H1 (cell line): ENCODE data around the gene CCK. TPM values are rescaled to one million over a fixed set of nuclear protein-coding genes. Genes with fewer than 3 reads are reported as not detected.

Source experiments
- CTCF ChIA-PET: fragments of 300-600 bp; sonication (Branson Sonifier 250); formaldehyde crosslinking; loops from one replicate; lab custom pipeline; 2021; ENCODE audit not compliant: partially characterized antibody; lab: Charles Lee
- POLR2A ChIA-PET: fragments of 300-600 bp; sonication (Branson Sonifier 250); formaldehyde crosslinking; loops from one replicate; lab custom pipeline; 2021; ENCODE audit warnings: inconsistent platforms; ENCODE audit not compliant: partially characterized antibody; lab: Charles Lee
- DNase-seq, 2 experiments: peaks; one replicate each; pipeline versions ENCODE4 v3.0.0 to v3.0.0-alpha.2; 2010 to 2022; ENCODE audit warnings: low spot score in 2 of 2, low read depth in 1 of 2, mixed read lengths in 1 of 2
- FAIRE-seq: peaks from 2 replicates; lab custom pipeline; 2011; peaks lifted over from hg19 to GRCh38; lab: Jason Lieb, UNC
- H2AFZ ChIP-seq: 2 replicates; pipeline ENCODE4 v1.8.1; 2012; ENCODE audit warnings: low read length, inconsistent platforms
- H2AK5ac ChIP-seq: 2 replicates; pipeline ENCODE4 v1.6.1; 2013; ENCODE audit warnings: low read depth, low read length
- H2BK120ac ChIP-seq: replicated peaks from 2 replicates; pipeline ENCODE3; 2013; ENCODE audit warnings: low read depth, low read length, inconsistent platforms
- H2BK12ac ChIP-seq: 2 replicates; pipeline ENCODE4 v1.6.1; 2013; ENCODE audit warnings: low read depth, low read length
- H2BK15ac ChIP-seq: 2 replicates; pipeline ENCODE4 v1.6.1; 2013; ENCODE audit warnings: low read length
- H2BK20ac ChIP-seq: 2 replicates; pipeline ENCODE4 v1.6.1; 2013; ENCODE audit warnings: low read length
- H2BK5ac ChIP-seq: 2 replicates; pipeline ENCODE4 v1.6.1; 2013; ENCODE audit warnings: low read depth, low read length
- H3K14ac ChIP-seq: 2 replicates; pipeline ENCODE4 v1.6.1; 2013; ENCODE audit warnings: inconsistent platforms; ENCODE audit not compliant: insufficient read length
- H3K18ac ChIP-seq: 2 replicates; pipeline ENCODE4 v1.6.1; 2013; ENCODE audit warnings: low read length; ENCODE audit errors: extremely low read depth
- H3K23ac ChIP-seq: 2 replicates; pipeline ENCODE4 v1.6.1; 2013; ENCODE audit warnings: inconsistent platforms; ENCODE audit not compliant: insufficient read length
- H3K23me2 ChIP-seq: 2 replicates; pipeline ENCODE4 v1.6.1; 2013; ENCODE audit warnings: low read depth, low read length
- H3K27ac ChIP-seq: 2 replicates; pipeline ENCODE4 v1.6.1; 2011; ENCODE audit warnings: low read depth, low read length, inconsistent platforms
- H3K27me3 ChIP-seq, 4 experiments: replicated peaks in 1 of 4; 1 replicate in 1 of 4; 2 replicates in 3 of 4; pipeline versions ENCODE4 v1.6.1 to v1.8.1; 2011 to 2013; ENCODE audit warnings: low read length in 3 of 4, mild to moderate bottlenecking in 3 of 4, inconsistent platforms in 2 of 4, mixed read lengths in 2 of 4, moderate library complexity in 1 of 4; ENCODE audit not compliant: control insufficient read depth in 3 of 4, insufficient read depth in 3 of 4; ENCODE audit errors: extremely low read depth in 1 of 4
- H3K36me3 ChIP-seq, 4 experiments: 2 replicates each; pipeline versions ENCODE4 v1.6.1 to v1.8.1; 2011 to 2013; ENCODE audit warnings: mild to moderate bottlenecking in 4 of 4, low read length in 3 of 4, moderate library complexity in 2 of 4, control low read depth in 1 of 4, inconsistent platforms in 1 of 4; ENCODE audit not compliant: insufficient read depth in 4 of 4, control insufficient read depth in 2 of 4
- H3K4ac ChIP-seq: replicated peaks from 2 replicates; pipeline ENCODE3; 2013; ENCODE audit warnings: low read length, low read depth, mixed read lengths, inconsistent platforms; ENCODE audit not compliant: insufficient read length
- H3K4me1 ChIP-seq, 4 experiments: replicated peaks in 1 of 4; 1 replicate in 1 of 4; 2 replicates in 3 of 4; pipeline versions ENCODE4 v1.6.1 to v1.8.1; 2011 to 2013; ENCODE audit warnings: low read length in 3 of 4, inconsistent platforms in 2 of 4, mixed read lengths in 1 of 4; ENCODE audit not compliant: insufficient read depth in 4 of 4, control insufficient read depth in 3 of 4
- H3K4me2 ChIP-seq, 2 experiments: 2 replicates each; pipeline versions ENCODE4 v1.6.1 to v1.8.1; 2011 to 2013; ENCODE audit warnings: low read depth in 2 of 2, low read length in 2 of 2, control low read depth in 1 of 2, inconsistent platforms in 1 of 2, mild to moderate bottlenecking in 1 of 2; ENCODE audit not compliant: insufficient read depth in 1 of 2
- H3K4me3 ChIP-seq, 4 experiments: fragments of 200-600, 300-600 bp in 1 of 4; sonication (generic), shearing (Covaris generic), sonication (Bioruptor Twin) in 1 of 4; 2 replicates each; pipeline versions ENCODE4 v1.5.1 to v1.8.1; 2011 to 2016; ENCODE audit warnings: low read length in 4 of 4, low read depth in 3 of 4, control low read depth in 2 of 4, inconsistent platforms in 2 of 4, mild to moderate bottlenecking in 2 of 4, mixed read lengths in 1 of 4, moderate library complexity in 1 of 4; ENCODE audit not compliant: insufficient read depth in 2 of 4; ENCODE audit errors: extremely low read depth in 1 of 4
- H3K56ac ChIP-seq: replicated peaks from 2 replicates; pipeline ENCODE3; 2013; ENCODE audit warnings: low read depth, mild to moderate bottlenecking, mixed read lengths, low read length, inconsistent platforms; ENCODE audit not compliant: insufficient read length
- H3K79me1 ChIP-seq: 2 replicates; pipeline ENCODE4 v1.6.1; 2013; ENCODE audit warnings: low read depth, low read length, control low read depth
- H3K79me2 ChIP-seq, 2 experiments: 2 replicates each; pipeline versions ENCODE4 v1.6.1 to v1.8.1; 2012 to 2013; ENCODE audit warnings: low read length in 2 of 2, mild to moderate bottlenecking in 2 of 2, inconsistent platforms in 1 of 2; ENCODE audit not compliant: insufficient read depth in 2 of 2, control insufficient read depth in 1 of 2
- H3K9ac ChIP-seq, 4 experiments: replicated peaks in 1 of 4; 1 replicate in 1 of 4; 2 replicates in 3 of 4; pipeline versions ENCODE4 v1.6.1 to v1.8.1; 2011 to 2013; ENCODE audit warnings: low read depth in 3 of 4, low read length in 3 of 4, control low read depth in 2 of 4, mild to moderate bottlenecking in 2 of 4, moderate library complexity in 2 of 4, inconsistent platforms in 1 of 4; ENCODE audit errors: extremely low read depth in 1 of 4
- H3K9me3 ChIP-seq, 2 experiments: 2 replicates each; pipeline versions ENCODE4 v1.6.1 to v1.8.1; 2012 to 2013; ENCODE audit warnings: mild to moderate bottlenecking in 2 of 2, moderate library complexity in 2 of 2, control low read depth in 1 of 2, inconsistent platforms in 1 of 2, low read depth in 1 of 2, low read length in 1 of 2, mixed read lengths in 1 of 2; ENCODE audit not compliant: insufficient read depth in 2 of 2
- H4K20me1 ChIP-seq, 2 experiments: replicated peaks in 1 of 2; 2 replicates each; pipeline versions ENCODE3 to v1.8.1; 2011 to 2013; ENCODE audit warnings: inconsistent platforms in 2 of 2, low read length in 2 of 2, mild to moderate bottlenecking in 1 of 2; ENCODE audit not compliant: insufficient read depth in 2 of 2, control insufficient read depth in 1 of 2
- H4K5ac ChIP-seq: 2 replicates; pipeline ENCODE4 v1.6.1; 2013; ENCODE audit warnings: low read length, low read depth, mixed read lengths, inconsistent platforms; ENCODE audit not compliant: insufficient read length
- H4K8ac ChIP-seq: 2 replicates; pipeline ENCODE4 v1.8.0; 2013; ENCODE audit warnings: mild to moderate bottlenecking, moderate library complexity, low read length, inconsistent platforms; ENCODE audit not compliant: insufficient read depth; ENCODE audit errors: extremely low read depth
- H4K91ac ChIP-seq: replicated peaks from 2 replicates; pipeline ENCODE3; 2013; ENCODE audit warnings: low read length, mixed read lengths, inconsistent platforms; ENCODE audit not compliant: insufficient read length
- RAD21 ChIP-seq, 2 experiments: IDR thresholded peaks in 1 of 2; conservative IDR thresholded peaks in 1 of 2; 2 replicates each; pipeline ENCODE4 v1.6.1; 2011; ENCODE audit warnings: low read depth in 2 of 2, low read length in 2 of 2, improper control_type of control experiment in 1 of 2, inconsistent platforms in 1 of 2, mild to moderate bottlenecking in 1 of 2, moderate library complexity in 1 of 2
- RFX5 ChIP-seq: IDR thresholded peaks from 2 replicates; pipeline ENCODE4 v1.6.1; 2011; ENCODE audit warnings: low read depth, low read length, improper control_type of control experiment, borderline replicate concordance
- WGBS, 2 experiments: shearing (Covaris generic) in 1 of 2; methylation state at CpG; one replicate each; pipeline versions ENCODE4 v1.1.6 to v1.1.7; 2013 to 2015; ENCODE audit warnings: low lambda C conversion rate in 2 of 2, mixed read lengths in 2 of 2, inconsistent platforms in 1 of 2, low coverage in 1 of 2, missing lambda C conversion rate in 1 of 2; ENCODE audit not compliant: insufficient replicate concordance in 2 of 2, insufficient coverage in 1 of 2, insufficient read length in 1 of 2; ENCODE audit errors: extremely low coverage in 1 of 2, missing lambda C conversion rate in 1 of 2; 5-methylcytosine and 5-hydroxymethylcytosine counted together
- polyA plus RNA-seq, 7 experiments: library from polyadenylated mRNA; depleted of rRNA in 3 of 7; stranded (reverse) in 5 of 7; unstranded in 2 of 7; fragments of >200 nt in 5 of 7; fragments of 200-250 nt in 2 of 7; gene quantifications; 1 replicate in 5 of 7; 2 replicates in 1 of 7; 4 replicates in 1 of 7; pipeline versions ENCODE4 v1.2.1 to v1.2.3, GENCODE V29; 2011 to 2013; ENCODE audit warnings: missing spikeins in 2 of 7, mixed read lengths in 2 of 7
- total RNA-seq: library from RNA; stranded (reverse); fragmentation: NEBNext Ultra II Directional; extraction: Animal tissue kit (Norgen Biotek cat#: 25700); gene quantifications from 2 replicates; pipeline ENCODE4 v1.2.1, GENCODE V29; 2021
- TF ChIP-seq, protein P1 (sequence below), 3 experiments: IDR thresholded peaks; 1 replicate in 2 of 3; 2 replicates in 1 of 3; pipeline versions ENCODE4 v1.5.1 to v1.6.1; 2011; ENCODE audit warnings: low read length in 3 of 3, mild to moderate bottlenecking in 3 of 3, inconsistent platforms in 2 of 3, low read depth in 1 of 3, moderate library complexity in 1 of 3; ENCODE audit not compliant: insufficient read depth in 1 of 3; ENCODE audit errors: control extremely low read depth in 1 of 3

Gene CCK
- total and polyA plus RNA-seq, 2 of the 8 experiments (the other 6 are each of a cell fraction or from before 2014, with no cell fraction given): 0.99 to 2.8 TPM

DNA sequence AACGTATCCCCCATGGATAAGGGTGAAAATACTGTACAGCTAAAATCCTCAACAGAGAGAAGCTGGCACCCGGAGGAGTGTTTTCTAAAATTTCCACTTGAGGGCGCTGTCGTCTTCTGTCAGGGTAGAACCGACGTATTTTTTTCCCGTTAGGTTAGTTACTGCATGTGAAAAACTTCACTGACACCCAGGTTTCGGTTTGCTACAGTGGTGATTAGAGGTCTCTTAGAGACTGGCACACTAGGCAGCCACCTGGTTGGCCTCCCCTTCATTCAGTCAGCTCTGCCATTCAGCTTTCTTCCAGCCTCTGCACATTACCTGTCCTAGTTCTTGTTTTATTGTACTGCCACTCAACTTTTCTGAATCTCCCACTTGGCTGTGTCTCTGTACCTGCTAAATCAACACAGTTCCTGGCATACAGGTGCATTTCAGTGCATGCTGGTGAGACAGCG, 18.4 kb downstream of the CCK start:
- Histone ChIP-seq H3K36me3 (no peaks in the 10 kb centered on the region), H3K79me1 (no peaks in the 10 kb centered on the region), H2AFZ (peak overlapping the region; percentile 45; the same call in 1 of the 2 replicates), H3K4me3 (no peak overlapping the region), H4K8ac (no peak overlapping the region), H2AK5ac (no peak overlapping the region), H2BK12ac (no peak overlapping the region), H3K14ac (no peak overlapping the region), H3K23ac (no peak overlapping the region), H3K4ac (no peak overlapping the region), H3K4me2 (no peak overlapping the region), H4K5ac (no peak overlapping the region), H3K9ac (no peak overlapping the region), H3K4me1 (no peaks in the 10 kb centered on the region), H3K9me3 (no peaks in the 10 kb centered on the region), H3K79me2 (no peaks in the 10 kb centered on the region), H2BK15ac (no peak overlapping the region), H3K56ac (no peak overlapping the region), H2BK120ac (no peak overlapping the region), H2BK20ac (no peak overlapping the region), H3K23me2 (no peaks in the 10 kb centered on the region), H3K18ac (no peak overlapping the region), H3K27ac (no peak overlapping the region), H4K91ac (no peak overlapping the region), H3K27me3 (no peaks in the 10 kb centered on the region), H4K20me1 (no peaks in the 10 kb centered on the region), H2BK5ac (no peak overlapping the region)
- WGBS, 2 experiments: 16% methylated on average over 9 of the region's 9 CpGs; no CpG with 5 or more reads in 1 of the 2 experiments
- DNase-seq (peak in 1 of 2 experiments; percentile 84), FAIRE-seq (peak; percentile 81)
- TF ChIP-seq RAD21 (IDR thresholded peaks at IDR 0.05 in 1 of 2, conservative IDR thresholded peaks at IDR 0.05 in 1 of 2; ENCODE audit: low read depth in 2 of 2, low read length in 2 of 2) (peak; percentile 96 to 98), RFX5 (no peak)
- TF ChIP-seq, protein P1, sequence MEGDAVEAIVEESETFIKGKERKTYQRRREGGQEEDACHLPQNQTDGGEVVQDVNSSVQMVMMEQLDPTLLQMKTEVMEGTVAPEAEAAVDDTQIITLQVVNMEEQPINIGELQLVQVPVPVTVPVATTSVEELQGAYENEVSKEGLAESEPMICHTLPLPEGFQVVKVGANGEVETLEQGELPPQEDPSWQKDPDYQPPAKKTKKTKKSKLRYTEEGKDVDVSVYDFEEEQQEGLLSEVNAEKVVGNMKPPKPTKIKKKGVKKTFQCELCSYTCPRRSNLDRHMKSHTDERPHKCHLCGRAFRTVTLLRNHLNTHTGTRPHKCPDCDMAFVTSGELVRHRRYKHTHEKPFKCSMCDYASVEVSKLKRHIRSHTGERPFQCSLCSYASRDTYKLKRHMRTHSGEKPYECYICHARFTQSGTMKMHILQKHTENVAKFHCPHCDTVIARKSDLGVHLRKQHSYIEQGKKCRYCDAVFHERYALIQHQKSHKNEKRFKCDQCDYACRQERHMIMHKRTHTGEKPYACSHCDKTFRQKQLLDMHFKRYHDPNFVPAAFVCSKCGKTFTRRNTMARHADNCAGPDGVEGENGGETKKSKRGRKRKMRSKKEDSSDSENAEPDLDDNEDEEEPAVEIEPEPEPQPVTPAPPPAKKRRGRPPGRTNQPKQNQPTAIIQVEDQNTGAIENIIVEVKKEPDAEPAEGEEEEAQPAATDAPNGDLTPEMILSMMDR (IDR thresholded peaks at IDR 0.05; ENCODE audit: control extremely low read depth in 1 of 3, insufficient read depth in 1 of 3, low read depth in 1 of 3, low read length in 3 of 3): peak; percentile 18 to 94 (median 64)
- POLR2A ChIA-PET: interaction anchor here (0.9 kb wide), 1 partner anchor 197 kb away, joined by 3 read pairs; no protein-coding TSS in a partner anchor
- CTCF ChIA-PET: interaction anchor here (0.5 to 7.2 kb wide), 55 partner anchors 9 to 722 kb away, joined by 3 to 193 read pairs (median 4); partner anchors contain the start of genes CCK and VIPR1
